ENCODE data around the gene EPB41L5.

DNA sequence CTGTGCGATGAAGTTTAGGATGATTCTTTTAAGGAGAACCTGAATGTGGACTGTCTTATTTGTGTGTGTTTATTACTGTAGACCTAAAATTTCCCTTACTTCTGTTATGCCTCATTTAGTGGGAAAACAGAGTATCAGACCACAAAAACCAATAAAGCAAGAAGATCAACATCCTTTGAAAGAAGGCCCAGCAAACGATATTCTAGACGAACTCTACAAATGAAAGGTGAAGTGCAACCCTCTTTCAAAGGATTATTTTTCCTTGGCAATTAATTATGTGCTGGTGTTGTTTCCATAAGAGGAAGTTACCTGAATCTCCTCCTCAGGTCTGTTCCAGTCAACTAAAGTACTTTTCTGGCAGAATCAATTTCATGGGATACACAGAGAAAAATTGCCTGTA is 78.6 kb downstream of the EPB41L5 start:
- TF ChIP-seq POLR2A (IDR thresholded peaks at IDR 0.05; ENCODE audit: low read depth, low read length) (no peak), TAF1 (IDR thresholded peaks at IDR 0.05; ENCODE audit: borderline replicate concordance, low read depth, low read length) (no peak), POLR2AphosphoS5 (IDR thresholded peaks at IDR 0.05; ENCODE audit: low read depth, low read length) (no peak)
